ENCODE results near the gene TFR2.
A peak's percentile ranks its signal among the peaks of the same experiment; 100 is the strongest.

The TFR2 gene

GRCh38 chr7:100682991-100683658 is 41.8 kb upstream of the TFR2 start:
- no peak overlapping the region for H3K27ac ChIP-seq (ENCODE audit: low read depth, low read length)
- H3K9ac ChIP-seq (ENCODE audit: low read length) = no peak overlapping the region
- no peaks in the 10 kb centered on the region for H3K4me1 ChIP-seq (ENCODE audit: control insufficient read depth, insufficient read depth, low read length)
- no peaks in the 10 kb centered on the region for H3K27me3 ChIP-seq (ENCODE audit: control insufficient read depth, insufficient read depth, low read length)
- no peak overlapping the region for H3K4me3 ChIP-seq (ENCODE audit: low read length)
- H3K36me3 ChIP-seq (ENCODE audit: control insufficient read depth, insufficient read depth, low read length) = peaks cover 61% of the 10 kb centered on the region

- Histone ChIP-seq H3K27me3 (ENCODE audit: control insufficient read depth, insufficient read depth, low read length) (no peaks in the 10 kb centered on the region), H3K4me3 (ENCODE audit: low read length) (no peak overlapping the region), H3K27ac (ENCODE audit: low read depth, low read length) (no peak overlapping the region), H3K4me1 (ENCODE audit: control insufficient read depth, insufficient read depth, low read length) (no peaks in the 10 kb centered on the region), H3K36me3 (ENCODE audit: control insufficient read depth, insufficient read depth, low read length) (peaks cover 64% of the 10 kb centered on the region), H3K9ac (ENCODE audit: low read length) (no peak overlapping the region)
Observed at GRCh38 chr7:100682228-100682741, 40.9 kb upstream of the TFR2 start.

- no peaks in the 10 kb centered on the region for H3K27me3 ChIP-seq (ENCODE audit: control insufficient read depth, insufficient read depth, low read length)
- H3K9ac ChIP-seq (ENCODE audit: low read length) = no peak overlapping the region
- no peaks in the 10 kb centered on the region for H3K4me1 ChIP-seq (ENCODE audit: control insufficient read depth, insufficient read depth, low read length)
- H3K36me3 ChIP-seq (ENCODE audit: control insufficient read depth, insufficient read depth, low read length) = peaks cover 65% of the 10 kb centered on the region
- H3K27ac ChIP-seq (ENCODE audit: low read depth, low read length) = no peak overlapping the region
- no peak overlapping the region for H3K4me3 ChIP-seq (ENCODE audit: low read length)
Observed at GRCh38 chr7:100681491-100682227, 40.3 kb upstream of the TFR2 start.

GRCh38 chr7:100680576-100681271 is 39.4 kb upstream of the TFR2 start:
- H3K27me3 ChIP-seq (ENCODE audit: control insufficient read depth, insufficient read depth, low read length) = no peaks in the 10 kb centered on the region
- H3K27ac ChIP-seq (ENCODE audit: low read depth, low read length) = peak overlapping the region; percentile 13
- no peak overlapping the region for H3K9ac ChIP-seq (ENCODE audit: low read length)
- peaks cover 4% of the 10 kb centered on the region for H3K4me1 ChIP-seq (ENCODE audit: control insufficient read depth, insufficient read depth, low read length)
- H3K36me3 ChIP-seq (ENCODE audit: control insufficient read depth, insufficient read depth, low read length) = peaks cover 60% of the 10 kb centered on the region
- no peak overlapping the region for H3K4me3 ChIP-seq (ENCODE audit: low read length)

DNA sequence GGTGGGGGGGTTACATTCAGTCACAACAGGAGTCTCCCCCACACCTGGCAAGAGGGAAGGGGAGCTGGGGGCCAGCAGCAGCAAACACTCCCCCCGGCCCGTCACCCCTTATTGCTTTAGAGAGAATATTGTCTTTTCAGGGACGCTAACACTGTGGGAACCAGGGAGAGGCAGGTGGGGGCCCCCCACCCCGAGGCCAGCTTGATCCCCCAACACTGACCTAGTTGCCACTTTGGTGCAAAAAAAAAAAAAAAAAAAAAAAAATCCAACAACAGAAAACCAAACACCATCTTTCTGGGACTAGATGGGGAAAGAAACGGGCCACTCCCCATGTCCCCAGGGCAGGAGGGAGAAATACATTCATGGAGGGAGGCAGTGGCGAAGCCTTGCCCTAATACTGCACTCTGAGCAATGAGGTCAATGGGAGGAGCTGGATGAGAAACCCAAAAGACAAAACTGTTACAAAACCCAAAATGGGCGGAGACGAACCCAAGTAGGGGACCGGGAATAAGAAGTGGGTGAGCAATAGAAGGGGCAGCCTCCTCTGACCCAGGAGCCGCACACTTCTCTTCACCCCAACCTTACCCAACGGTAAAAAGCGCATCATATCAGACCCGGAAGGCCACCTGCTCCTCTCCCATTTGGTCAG is 38.7 kb upstream of the TFR2 start:
- peaks cover 4% of the 10 kb centered on the region for H3K4me1 ChIP-seq (ENCODE audit: control insufficient read depth, insufficient read depth, low read length)
- H3K36me3 ChIP-seq (ENCODE audit: control insufficient read depth, insufficient read depth, low read length) = peaks cover 53% of the 10 kb centered on the region
- H3K4me3 ChIP-seq (ENCODE audit: low read length) = no peak overlapping the region
- H3K27me3 ChIP-seq (ENCODE audit: control insufficient read depth, insufficient read depth, low read length) = no peaks in the 10 kb centered on the region
- peak overlapping the region; percentile 13 for H3K27ac ChIP-seq (ENCODE audit: low read depth, low read length)
- H3K9ac ChIP-seq (ENCODE audit: low read length) = no peak overlapping the region

- no peaks in the 10 kb centered on the region for H3K27me3 ChIP-seq (ENCODE audit: control insufficient read depth, insufficient read depth, low read length)
- peak overlapping the region; percentile 14 for H3K27ac ChIP-seq (ENCODE audit: low read depth, low read length)
- no peak overlapping the region for H3K4me3 ChIP-seq (ENCODE audit: low read length)
- H3K36me3 ChIP-seq (ENCODE audit: control insufficient read depth, insufficient read depth, low read length) = peaks cover 50% of the 10 kb centered on the region
- peaks cover 4% of the 10 kb centered on the region for H3K4me1 ChIP-seq (ENCODE audit: control insufficient read depth, insufficient read depth, low read length)
- H3K9ac ChIP-seq (ENCODE audit: low read length) = no peak overlapping the region
Observed at GRCh38 chr7:100679129-100679926, 38.0 kb upstream of the TFR2 start.

- Histone ChIP-seq H3K9ac (ENCODE audit: low read length) (no peak overlapping the region), H3K36me3 (ENCODE audit: control insufficient read depth, insufficient read depth, low read length) (peaks cover 42% of the 10 kb centered on the region), H3K4me1 (ENCODE audit: control insufficient read depth, insufficient read depth, low read length) (peaks cover 4% of the 10 kb centered on the region), H3K27ac (ENCODE audit: low read depth, low read length) (no peak overlapping the region), H3K27me3 (ENCODE audit: control insufficient read depth, insufficient read depth, low read length) (no peaks in the 10 kb centered on the region), H3K4me3 (ENCODE audit: low read length) (no peak overlapping the region)
Observed at GRCh38 chr7:100678291-100678984, 37.1 kb upstream of the TFR2 start.

DNA sequence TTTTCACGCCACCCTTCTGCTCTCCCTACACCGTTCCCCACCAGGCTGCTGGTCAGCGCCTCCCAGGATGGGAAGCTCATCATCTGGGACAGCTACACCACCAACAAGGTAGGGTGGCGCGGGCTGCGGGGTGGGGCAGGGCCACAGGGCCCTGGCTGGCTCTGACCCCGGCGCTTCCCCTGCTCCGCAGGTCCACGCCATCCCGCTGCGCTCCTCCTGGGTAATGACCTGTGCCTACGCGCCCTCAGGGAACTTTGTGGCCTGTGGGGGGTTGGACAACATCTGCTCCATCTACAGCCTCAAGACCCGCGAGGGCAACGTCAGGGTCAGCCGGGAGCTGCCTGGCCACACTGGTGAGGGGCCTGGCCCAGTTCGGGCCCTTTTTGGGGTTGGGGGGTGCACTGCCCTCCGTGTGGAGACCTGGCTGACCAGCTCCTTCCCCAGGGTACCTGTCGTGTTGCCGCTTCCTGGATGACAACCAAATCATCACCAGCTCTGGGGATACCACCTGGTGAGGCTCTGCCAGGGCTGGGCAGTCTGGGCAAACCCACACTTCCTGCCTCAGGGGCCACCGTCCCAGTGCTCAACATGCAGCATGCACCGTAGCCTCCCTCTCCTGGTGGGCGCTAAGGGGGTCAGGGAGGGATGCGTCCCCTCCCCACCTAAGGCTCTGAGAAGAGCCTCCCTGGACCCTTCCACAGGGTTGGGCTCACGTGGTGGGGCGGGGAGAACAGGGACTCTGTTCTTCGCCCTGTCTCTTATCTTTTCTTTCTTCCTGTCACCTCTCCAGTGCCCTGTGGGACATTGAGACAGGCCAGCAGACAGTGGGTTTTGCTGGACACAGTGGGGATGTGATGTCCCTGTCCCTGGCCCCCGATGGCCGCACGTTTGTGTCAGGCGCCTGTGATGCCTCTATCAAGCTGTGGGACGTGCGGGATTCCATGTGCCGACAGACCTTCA is 36.2 kb upstream of the TFR2 start:
- H3K27ac ChIP-seq (ENCODE audit: low read depth, low read length) = no peak overlapping the region
- no peak overlapping the region for H3K4me3 ChIP-seq (ENCODE audit: low read length)
- H3K36me3 ChIP-seq (ENCODE audit: control insufficient read depth, insufficient read depth, low read length) = peaks cover 38% of the 10 kb centered on the region
- peaks cover 4% of the 10 kb centered on the region for H3K4me1 ChIP-seq (ENCODE audit: control insufficient read depth, insufficient read depth, low read length)
- H3K9ac ChIP-seq (ENCODE audit: low read length) = no peak overlapping the region
- no peaks in the 10 kb centered on the region for H3K27me3 ChIP-seq (ENCODE audit: control insufficient read depth, insufficient read depth, low read length)

DNA sequence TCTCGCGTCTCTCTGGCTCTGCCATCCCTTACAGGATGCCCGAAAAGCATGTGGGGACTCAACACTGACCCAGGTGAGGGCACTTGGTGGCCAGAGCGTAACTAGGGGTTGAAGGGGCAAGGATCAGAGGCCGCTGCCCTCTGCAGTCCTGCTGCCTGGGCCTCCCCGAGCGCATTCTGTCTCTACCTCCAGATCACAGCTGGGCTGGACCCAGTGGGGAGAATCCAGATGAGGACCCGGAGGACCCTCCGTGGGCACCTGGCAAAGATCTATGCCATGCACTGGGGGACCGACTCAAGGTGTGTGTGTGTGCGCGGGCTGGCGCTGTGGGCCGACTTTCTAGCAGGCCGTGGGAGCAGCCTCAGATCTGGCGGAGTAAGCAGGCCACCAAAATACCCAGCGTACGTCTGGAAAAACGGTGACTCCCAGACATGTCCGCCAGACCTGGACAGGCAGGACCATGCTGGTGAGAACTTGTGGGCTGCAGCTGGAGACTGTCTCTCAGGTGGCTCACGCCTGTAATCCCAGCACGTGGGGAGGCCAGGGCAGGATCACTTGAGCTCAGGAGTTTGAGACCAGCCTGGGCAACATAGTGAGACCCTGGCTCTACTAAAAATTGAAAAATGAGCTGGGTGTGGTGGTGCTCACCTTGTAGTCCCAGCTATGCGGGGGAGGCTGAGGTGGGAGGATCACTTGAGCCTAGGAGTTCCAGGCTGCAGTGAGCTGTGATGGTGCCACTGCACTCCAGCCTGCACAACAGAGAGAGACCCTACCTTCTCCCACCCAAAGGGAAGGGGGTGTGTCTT is 35.4 kb upstream of the TFR2 start:
- H3K36me3 ChIP-seq (ENCODE audit: control insufficient read depth, insufficient read depth, low read length) = peaks cover 32% of the 10 kb centered on the region
- no peak overlapping the region for H3K9ac ChIP-seq (ENCODE audit: low read length)
- peak overlapping the region; percentile 98 for H3K27ac ChIP-seq (ENCODE audit: low read depth, low read length)
- peak overlapping the region; percentile 43 for H3K4me3 ChIP-seq (ENCODE audit: low read length)
- peaks cover 4% of the 10 kb centered on the region for H3K4me1 ChIP-seq (ENCODE audit: control insufficient read depth, insufficient read depth, low read length)
- no peaks in the 10 kb centered on the region for H3K27me3 ChIP-seq (ENCODE audit: control insufficient read depth, insufficient read depth, low read length)

Data from rectal smooth muscle tissue (tissue), 1 donor.